ENCODE data around the gene GALNT17.

The GALNT17 gene

GRCh38 chr7:71506822-71507221, 374.9 kb downstream of the GALNT17 start:
- no peak for DNase-seq (ENCODE audit: low read depth)

DNA sequence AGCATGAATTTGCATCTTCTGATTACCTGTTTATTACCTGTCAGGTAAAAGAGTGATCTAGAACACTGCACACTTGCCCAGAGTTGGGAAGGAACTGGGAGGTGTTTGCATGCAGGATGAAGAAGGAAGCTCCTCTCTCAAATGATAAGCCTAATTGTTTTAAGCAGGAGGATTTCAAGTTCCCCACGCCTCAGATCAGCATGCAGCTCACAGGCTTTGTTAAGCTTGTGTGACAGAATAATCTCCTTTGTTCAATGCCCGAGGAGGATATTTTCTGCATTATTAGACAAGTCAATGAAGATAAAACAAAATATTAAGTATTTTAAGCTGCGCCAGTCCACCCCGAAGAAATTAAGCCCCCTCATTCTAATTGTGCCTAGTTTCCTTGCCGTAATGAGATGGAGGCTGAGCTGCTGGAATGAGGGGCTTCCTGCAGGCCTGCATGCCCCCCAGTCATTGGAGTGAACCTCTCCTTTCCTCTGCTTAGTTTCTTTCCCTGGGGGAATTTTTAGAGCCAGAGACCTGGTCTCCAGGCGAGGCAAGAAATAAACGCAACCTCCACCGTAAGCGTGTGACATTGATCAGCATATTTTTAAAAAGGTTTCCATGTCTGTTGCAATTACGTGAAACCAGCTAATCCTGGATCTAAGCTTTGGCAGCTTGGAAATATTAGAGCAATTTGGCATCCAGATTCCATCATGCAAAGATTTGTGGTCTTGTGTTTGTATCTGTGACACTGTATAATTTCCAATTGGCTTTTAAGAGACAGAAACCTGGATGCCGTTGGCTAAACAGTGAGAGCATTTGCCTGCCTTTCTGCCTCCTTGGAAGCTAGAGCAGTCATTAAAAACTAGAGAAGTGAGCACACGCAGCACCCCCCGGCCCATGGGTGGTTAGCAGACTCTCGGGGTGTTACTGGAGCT, 376.0 kb downstream of the GALNT17 start:
- DNase-seq (ENCODE audit: low read depth), result no peak

- DNase-seq (ENCODE audit: low read depth), result no peak
Measured at GRCh38 chr7:71509381-71509780, 377.4 kb downstream of the GALNT17 start.

DNA sequence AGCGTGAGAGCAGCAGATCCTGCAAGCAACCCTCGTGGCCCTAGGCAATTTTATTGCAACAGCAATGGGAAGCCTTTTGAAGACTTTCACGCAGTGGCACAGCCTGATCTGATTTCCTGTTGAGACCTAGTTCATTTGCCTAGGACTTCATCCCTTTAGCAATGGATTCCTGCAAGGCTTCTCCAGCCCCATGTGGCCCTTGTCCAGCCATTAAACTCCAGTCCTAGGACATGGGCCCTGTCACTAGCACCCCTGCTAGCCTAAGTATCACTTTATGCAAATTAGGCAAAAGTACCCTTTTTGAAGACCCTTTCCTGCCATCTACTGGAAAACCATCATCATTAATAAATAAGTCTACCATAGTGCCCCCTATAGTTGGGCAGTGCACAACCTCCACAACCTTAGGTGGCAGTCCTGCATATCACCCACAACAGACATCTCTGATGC, 379.4 kb downstream of the GALNT17 start:
- DNase-seq (ENCODE audit: low read depth), result no peak

GRCh38 chr7:71517940-71518699, 386.2 kb downstream of the GALNT17 start:
- DNase-seq (ENCODE audit: low read depth), result no peak

DNA sequence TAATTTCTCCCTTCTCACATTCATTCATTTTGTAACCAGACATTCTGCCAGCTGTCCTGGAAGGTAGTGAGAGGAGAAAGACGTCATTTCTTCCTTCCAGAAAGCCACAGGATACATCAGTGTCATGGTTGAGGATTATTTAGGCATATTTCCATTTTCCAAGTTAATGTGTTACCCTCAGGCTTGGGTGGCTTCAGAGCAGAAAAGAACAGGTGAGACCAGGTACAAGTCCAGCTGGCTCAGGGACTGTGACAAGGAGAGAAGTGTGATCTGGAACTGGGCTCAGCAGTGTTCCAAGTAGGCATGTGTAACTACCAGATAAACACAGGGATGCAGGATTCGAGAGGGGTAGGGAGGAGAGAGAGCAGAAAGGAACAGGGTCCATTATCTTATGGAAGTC, 386.9 kb downstream of the GALNT17 start:
- no peak for DNase-seq (ENCODE audit: low read depth)

GRCh38 chr7:71521506-71521905, 389.6 kb downstream of the GALNT17 start:
- DNase-seq (ENCODE audit: low read depth), result no peak

GRCh38 chr7:71526106-71526505, 394.2 kb downstream of the GALNT17 start:
- DNase-seq (ENCODE audit: low read depth), result no peak

- DNase-seq (ENCODE audit: low read depth), result no peak
Measured at GRCh38 chr7:71527213-71527612, 395.3 kb downstream of the GALNT17 start.

DNA sequence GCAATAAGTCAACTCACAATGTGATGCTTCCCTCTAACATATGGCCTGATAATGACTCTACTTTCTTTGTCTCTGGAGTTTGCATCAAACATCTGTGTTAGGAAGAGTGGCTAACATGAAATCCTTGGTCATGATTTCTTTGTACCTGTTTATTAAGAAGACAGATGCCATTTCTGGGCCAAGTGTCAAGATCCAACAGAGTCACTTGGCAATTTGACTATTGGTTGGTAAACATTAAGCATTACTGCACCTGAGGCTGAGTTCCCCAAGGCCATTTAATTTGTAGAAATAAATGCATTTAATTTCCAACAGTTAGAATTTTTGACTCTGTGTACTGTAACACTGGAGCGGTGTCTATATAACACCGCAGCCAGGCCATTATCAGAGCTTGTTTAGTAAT, 403.7 kb downstream of the GALNT17 start:
- no peak for DNase-seq (ENCODE audit: low read depth)

- DNase-seq (ENCODE audit: low read depth), result no peak
Measured at GRCh38 chr7:71538210-71538609, 406.3 kb downstream of the GALNT17 start.

- no peak for DNase-seq (ENCODE audit: low read depth)
Measured at GRCh38 chr7:71539615-71540014, 407.7 kb downstream of the GALNT17 start.

GRCh38 chr7:71541707-71542353, 409.9 kb downstream of the GALNT17 start:
- no peak for DNase-seq (ENCODE audit: low read depth)

DNA sequence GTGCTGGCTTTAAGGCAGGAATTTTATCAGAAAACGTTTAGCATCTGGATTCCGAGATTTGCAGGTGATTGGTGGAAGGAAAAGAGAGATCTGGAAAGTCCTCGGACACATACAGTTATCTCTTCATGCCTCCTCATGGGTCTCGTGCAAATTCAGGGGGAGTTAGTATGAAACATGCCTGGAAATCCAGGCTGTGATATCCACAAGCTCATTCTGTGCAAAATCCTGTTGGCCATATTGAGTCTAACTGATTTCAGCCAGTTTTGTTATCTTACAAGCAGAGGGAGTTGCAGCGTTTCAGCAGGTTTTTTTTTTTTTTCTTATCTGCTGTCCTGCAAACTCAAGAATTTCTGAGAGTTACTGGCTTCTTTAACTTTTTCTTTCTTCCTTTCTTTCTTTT, 411.5 kb downstream of the GALNT17 start:
- DNase-seq (ENCODE audit: low read depth), result no peak

- DNase-seq (ENCODE audit: low read depth), result no peak
Measured at GRCh38 chr7:71544816-71545215, 412.9 kb downstream of the GALNT17 start.

DNA sequence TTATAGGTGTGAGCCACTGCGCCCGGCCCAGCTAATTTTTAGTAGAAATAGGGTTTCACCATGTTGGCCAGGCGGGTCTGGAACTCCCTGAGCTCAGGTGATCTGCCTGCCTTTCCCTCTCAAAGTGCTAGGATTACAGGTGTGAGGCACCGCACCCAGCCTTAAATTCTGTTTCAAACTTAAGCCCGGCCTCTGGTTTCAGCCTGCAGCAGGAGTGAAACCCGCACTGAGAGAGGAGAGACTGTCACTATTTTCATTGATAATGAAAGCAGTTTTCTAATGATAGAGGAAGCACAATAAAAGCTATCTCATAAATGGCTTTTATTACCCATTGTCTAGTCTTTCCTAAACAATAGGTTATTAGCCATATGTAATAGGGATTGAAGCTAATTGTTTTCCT, 415.5 kb downstream of the GALNT17 start:
- DNase-seq (ENCODE audit: low read depth), result no peak

DNA sequence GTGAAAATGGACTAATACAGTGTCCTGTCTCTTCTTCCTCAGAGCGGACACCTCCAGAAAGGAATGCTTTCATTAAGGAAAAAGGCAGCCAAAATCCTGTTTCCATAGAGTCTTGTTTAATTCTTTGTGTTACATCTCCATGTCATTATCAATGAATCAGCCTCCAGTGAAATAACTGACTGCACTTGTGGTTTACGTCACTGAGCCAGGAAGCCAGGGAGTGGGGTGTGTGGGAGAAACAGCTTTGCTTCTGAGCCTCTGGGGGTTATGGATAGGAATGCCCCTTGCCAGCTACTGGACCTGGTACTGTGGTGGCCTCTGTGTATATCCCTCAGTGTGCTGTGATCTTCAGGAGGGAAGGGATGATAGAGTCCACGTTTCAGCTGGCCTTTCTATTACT, 416.8 kb downstream of the GALNT17 start:
- no peak for DNase-seq (ENCODE audit: low read depth)

- no peak for DNase-seq (ENCODE audit: low read depth)
Measured at GRCh38 chr7:71553306-71553705, 421.4 kb downstream of the GALNT17 start.

GRCh38 chr7:71555758-71556157, 423.8 kb downstream of the GALNT17 start:
- no peak for DNase-seq (ENCODE audit: low read depth)

- DNase-seq (ENCODE audit: low read depth), result no peak
Measured at GRCh38 chr7:71558806-71559613, 427.1 kb downstream of the GALNT17 start.

DNA sequence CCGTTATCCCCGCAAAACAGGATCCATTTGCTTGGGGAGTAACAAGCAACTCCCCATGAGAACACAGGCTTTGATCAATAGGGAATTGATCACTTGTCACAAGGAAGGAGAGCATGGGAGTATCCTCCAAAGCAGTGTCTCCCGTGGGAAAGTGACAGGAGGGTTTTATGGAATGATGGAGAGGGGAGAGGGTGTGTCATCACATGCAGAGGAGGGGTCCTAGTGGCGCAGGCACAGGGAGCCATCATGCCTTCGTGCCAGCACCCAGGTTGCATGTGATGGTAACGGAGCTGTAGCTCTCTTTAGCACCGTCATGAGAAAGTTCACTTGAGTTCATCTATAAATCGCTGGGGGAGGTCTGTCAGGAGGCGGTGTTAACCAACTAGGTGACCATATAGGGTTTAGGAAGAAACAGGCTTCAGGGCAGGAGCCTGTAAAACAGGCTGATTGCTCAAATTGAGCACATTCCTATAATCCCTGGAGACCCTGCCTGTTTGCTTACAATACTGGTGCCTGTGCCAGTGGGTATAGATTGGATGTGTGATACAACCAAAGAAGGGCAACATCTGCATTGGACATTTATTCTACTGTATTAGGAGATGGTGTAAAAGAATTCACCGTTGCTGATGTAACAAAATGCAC, 428.5 kb downstream of the GALNT17 start:
- DNase-seq (ENCODE audit: low read depth), result no peak
